DND-41 (cell line): ENCODE results near the gene UTP15.

Source experiments
- ATAC-seq: fragments of 200-7000 bp; cut with Tn5 transposase; 3 replicates; pipeline ENCODE4 v1.9.1; 2021; ENCODE audit warnings: low read depth; ENCODE audit not compliant: insufficient read depth
- DNase-seq: peaks from one replicate; pipeline ENCODE4 v3.0.0-alpha.2; 2020
- H2AFZ ChIP-seq: 2 replicates; pipeline ENCODE4 v1.6.0; 2012; ENCODE audit warnings: low read depth, low read length
- H3K27ac ChIP-seq: 2 replicates; pipeline ENCODE4 v1.5.1; 2012; ENCODE audit warnings: low read length, inconsistent platforms
- H3K27me3 ChIP-seq: fragments of 200-600 bp; sonication (generic); 2 replicates; pipeline ENCODE4 v1.6.0; 2012; ENCODE audit warnings: low read length, mild to moderate bottlenecking, inconsistent platforms; ENCODE audit not compliant: insufficient read depth, poor library complexity
- H3K36me3 ChIP-seq: 2 replicates; pipeline ENCODE4 v1.5.1; 2012; ENCODE audit warnings: low read length, inconsistent platforms; ENCODE audit not compliant: insufficient read depth
- H3K4me1 ChIP-seq: 2 replicates; pipeline ENCODE4 v1.5.1; 2012; ENCODE audit warnings: mild to moderate bottlenecking, low read length; ENCODE audit not compliant: insufficient read depth
- H3K4me2 ChIP-seq: 2 replicates; pipeline ENCODE4 v1.6.0; 2012; ENCODE audit warnings: mild to moderate bottlenecking, moderate library complexity, low read length, inconsistent platforms; ENCODE audit not compliant: insufficient read depth
- H3K4me3 ChIP-seq, 2 experiments: fragments of 200-600 bp in 1 of 2; shearing (Covaris generic) in 1 of 2; 2 replicates each; pipeline ENCODE4 v1.5.1; 2012 to 2016; ENCODE audit warnings: inconsistent platforms in 2 of 2, low read length in 2 of 2, mild to moderate bottlenecking in 2 of 2, low read depth in 1 of 2, moderate library complexity in 1 of 2
- H3K79me2 ChIP-seq: 2 replicates; pipeline ENCODE4 v1.6.0; 2012; ENCODE audit warnings: low read length, inconsistent platforms; ENCODE audit not compliant: insufficient read depth
- H3K9ac ChIP-seq: 2 replicates; pipeline ENCODE4 v1.6.0; 2012; ENCODE audit warnings: low read depth, mild to moderate bottlenecking, inconsistent platforms, low read length, moderate library complexity
- H3K9me3 ChIP-seq: 2 replicates; pipeline ENCODE4 v1.5.1; 2012; ENCODE audit warnings: low read length, moderate library complexity, mild to moderate bottlenecking, inconsistent platforms; ENCODE audit not compliant: insufficient read depth, severe bottlenecking
- H4K20me1 ChIP-seq: 2 replicates; pipeline ENCODE4 v1.6.0; 2012; ENCODE audit warnings: low read length; ENCODE audit not compliant: insufficient read depth
- CTCF ChIP-seq: IDR thresholded peaks from 2 replicates; pipeline ENCODE4 v1.5.1; 2012; ENCODE audit warnings: borderline replicate concordance, low read length, moderate library complexity, mild to moderate bottlenecking; ENCODE audit not compliant: poor library complexity, severe bottlenecking; ENCODE audit errors: extremely low read depth
- EZH2 ChIP-seq: IDR thresholded peaks from 3 replicates; pipeline ENCODE4 v1.6.1; 2012; ENCODE audit warnings: borderline replicate concordance, low read depth, mild to moderate bottlenecking, moderate library complexity, low read length, inconsistent platforms; ENCODE audit not compliant: severe bottlenecking

The UTP15 gene

GRCh38 chr5:73552642-73553041 lies 12.9 kb upstream of the UTP15 start:
- H3K79me2 ChIP-seq = no peaks in the 10 kb centered on the region
- ATAC-seq (no peak), DNase-seq (no peak)
- no peak overlapping the region for H2AFZ ChIP-seq
- TF ChIP-seq CTCF (no peak), EZH2 (no peak)
- no peaks in the 10 kb centered on the region for H3K27me3 ChIP-seq
- no peak overlapping the region for H3K4me3 ChIP-seq
- H4K20me1 ChIP-seq = no peaks in the 10 kb centered on the region
- H3K27ac ChIP-seq = no peak overlapping the region
- no peaks in the 10 kb centered on the region for H3K9me3 ChIP-seq
- no peaks in the 10 kb centered on the region for H3K4me1 ChIP-seq
- no peak overlapping the region for H3K4me2 ChIP-seq
- peaks cover 20% of the 10 kb centered on the region for H3K36me3 ChIP-seq
- H3K9ac ChIP-seq = no peak overlapping the region

GRCh38 chr5:73558950-73559349 lies 6.6 kb upstream of the UTP15 start:
- Histone ChIP-seq H3K36me3 (peaks cover 41% of the 10 kb centered on the region), H2AFZ (no peak overlapping the region), H3K9ac (no peak overlapping the region), H3K27me3 (no peaks in the 10 kb centered on the region), H3K27ac (no peak overlapping the region), H3K4me1 (peaks cover 10% of the 10 kb centered on the region), H3K4me3 (no peak overlapping the region), H3K9me3 (no peaks in the 10 kb centered on the region), H3K79me2 (peaks cover 13% of the 10 kb centered on the region), H4K20me1 (no peaks in the 10 kb centered on the region), H3K4me2 (no peak overlapping the region)
- TF ChIP-seq CTCF = no peak
- no peak for TF ChIP-seq EZH2
- ATAC-seq = no peak
- DNase-seq = no peak

- Histone ChIP-seq H3K79me2 (peaks cover 64% of the 10 kb centered on the region), H3K4me2 (peak overlapping the region; percentile 96), H3K4me1 (peaks cover 44% of the 10 kb centered on the region), H3K36me3 (peaks cover 29% of the 10 kb centered on the region), H3K27ac (peak overlapping the region; percentile 92), H2AFZ (no peak overlapping the region; the same call in 1 of the 2 replicates), H3K4me3 (peak overlapping the region; percentile 90 to 96; a peak in 3 of 4 replicates), H3K27me3 (no peaks in the 10 kb centered on the region), H3K9me3 (no peaks in the 10 kb centered on the region), H3K9ac (peak overlapping the region; percentile 96), H4K20me1 (no peaks in the 10 kb centered on the region; the same call in 1 of the 2 replicates)
- ATAC-seq (no peak), DNase-seq (no peak)
- TF ChIP-seq CTCF (no peak), EZH2 (no peak)
These were observed 1.5 kb upstream of the UTP15 start for GRCh38 chr5:73564018-73564417.
